Keratinocyte (primary cell): ENCODE measurements around the gene RBM4B. TPM values are rescaled to one million over a fixed set of nuclear protein-coding genes. Genes with fewer than 3 reads are reported as not detected.

Experiments
- DNase-seq: peaks from one replicate; pipeline ENCODE4 v3.0.0-alpha.2; 2011; ENCODE audit warnings: low read depth, missing footprints, low spot score
- FAIRE-seq: peaks from 2 replicates; lab custom pipeline; 2011; peaks lifted over from hg19 to GRCh38; lab: Jason Lieb, UNC
- H2AFZ ChIP-seq: 2 replicates; pipeline ENCODE4 v1.6.0; 2012; ENCODE audit warnings: low read length, control low read depth, inconsistent platforms; ENCODE audit not compliant: control insufficient read depth
- H3K27ac ChIP-seq: 2 replicates; pipeline ENCODE4 v1.5.1; 2011; ENCODE audit warnings: low read length; ENCODE audit not compliant: control insufficient read depth, insufficient read depth
- H3K27me3 ChIP-seq: 3 replicates; pipeline ENCODE4 v1.6.0; 2011; ENCODE audit warnings: low read length; ENCODE audit not compliant: control insufficient read depth, insufficient read depth; ENCODE audit errors: extremely low read depth
- H3K36me3 ChIP-seq, 2 experiments: 2 replicates in 1 of 2; 3 replicates in 1 of 2; pipeline ENCODE4 v1.5.1; 2011; ENCODE audit warnings: low read length in 2 of 2, mild to moderate bottlenecking in 1 of 2; ENCODE audit not compliant: control insufficient read depth in 2 of 2, insufficient read depth in 2 of 2; ENCODE audit errors: extremely low read depth in 1 of 2
- H3K4me1 ChIP-seq: 3 replicates; pipeline ENCODE4 v1.5.1; 2011; ENCODE audit warnings: low read length; ENCODE audit not compliant: control insufficient read depth, insufficient read depth; ENCODE audit errors: extremely low read depth
- H3K4me2 ChIP-seq: 3 replicates; pipeline ENCODE4 v1.6.0; 2011; ENCODE audit warnings: low read depth, low read length; ENCODE audit not compliant: control insufficient read depth, insufficient read depth; ENCODE audit errors: extremely low read depth
- H3K4me3 ChIP-seq, 3 experiments: fragments of 200-600 bp in 1 of 3; sonication (generic) in 1 of 3; 2 replicates in 2 of 3; 3 replicates in 1 of 3; pipeline ENCODE4 v1.5.1; 2011 to 2016; ENCODE audit warnings: low read length in 3 of 3, mild to moderate bottlenecking in 3 of 3, control low read depth in 2 of 3, inconsistent platforms in 1 of 3, low read depth in 1 of 3, mixed read lengths in 1 of 3, mixed run types in 1 of 3, moderate library complexity in 1 of 3; ENCODE audit not compliant: control insufficient read depth in 2 of 3, insufficient read depth in 2 of 3; ENCODE audit errors: extremely low read depth in 1 of 3
- H3K79me2 ChIP-seq: 2 replicates; pipeline ENCODE4 v1.6.0; 2012; ENCODE audit warnings: low read length; ENCODE audit not compliant: control insufficient read depth, insufficient read depth
- H3K9ac ChIP-seq: 3 replicates; pipeline ENCODE4 v1.6.0; 2011; ENCODE audit warnings: low read length; ENCODE audit not compliant: control insufficient read depth, insufficient read depth; ENCODE audit errors: extremely low read depth
- H3K9me1 ChIP-seq: 3 replicates; pipeline ENCODE4 v1.6.0; 2011; ENCODE audit warnings: low read length; ENCODE audit not compliant: control insufficient read depth, insufficient read depth; ENCODE audit errors: extremely low read depth
- H3K9me3 ChIP-seq: 2 replicates; pipeline ENCODE4 v1.5.1; 2012; ENCODE audit warnings: low read depth, low read length; ENCODE audit not compliant: control insufficient read depth
- H4K20me1 ChIP-seq: 3 replicates; pipeline ENCODE4 v1.6.0; 2011; ENCODE audit warnings: low read length; ENCODE audit not compliant: control insufficient read depth, insufficient read depth; ENCODE audit errors: extremely low read depth
- EZH2 ChIP-seq: IDR thresholded peaks from one replicate; pipeline ENCODE4 v1.6.1; 2012; ENCODE audit warnings: inconsistent platforms, mild to moderate bottlenecking, low read length, moderate library complexity
- dilution Hi-C: fragments of 300-500 bp; cut with MboI; formaldehyde crosslinking; loops from one replicate; pipeline ENCODE4 v1.7.0; 2020; ENCODE audit warnings: low sequenced_read_pairs; ENCODE audit not compliant: extremely low pct_ligation_motif_present
- polyA plus RNA-seq, 5 experiments: library from polyadenylated mRNA; depleted of rRNA in 3 of 5; stranded (reverse) in 3 of 5; stranded (forward) in 1 of 5; unstranded in 1 of 5; fragments of >200 nt; gene quantifications; 1 replicate in 1 of 5; 2 replicates in 3 of 5; 3 replicates in 1 of 5; pipeline versions ENCODE4 v1.2.1 to v1.2.3, GENCODE V29; 2011 to 2012; ENCODE audit warnings: missing spikeins in 2 of 5, low read depth in 1 of 5, low replicate concordance in 1 of 5
- TF ChIP-seq, protein P1 (sequence below), 3 experiments: IDR thresholded peaks in 1 of 3; conservative IDR thresholded peaks in 1 of 3; optimal IDR thresholded peaks in 1 of 3; 2 replicates in 2 of 3; 3 replicates in 1 of 3; pipeline versions ENCODE3 to v1.5.1; 2011; ENCODE audit warnings: low read length in 3 of 3, mild to moderate bottlenecking in 3 of 3, moderate library complexity in 2 of 3, control low read depth in 1 of 3, inconsistent platforms in 1 of 3; ENCODE audit not compliant: insufficient read depth in 2 of 3; ENCODE audit errors: extremely low read depth in 1 of 3

RBM4B gene
- polyA plus RNA-seq, 1 donor (not counting 4 experiments of a cell fraction or from before 2014, with no cell fraction given): 20.9 TPM

DNA sequence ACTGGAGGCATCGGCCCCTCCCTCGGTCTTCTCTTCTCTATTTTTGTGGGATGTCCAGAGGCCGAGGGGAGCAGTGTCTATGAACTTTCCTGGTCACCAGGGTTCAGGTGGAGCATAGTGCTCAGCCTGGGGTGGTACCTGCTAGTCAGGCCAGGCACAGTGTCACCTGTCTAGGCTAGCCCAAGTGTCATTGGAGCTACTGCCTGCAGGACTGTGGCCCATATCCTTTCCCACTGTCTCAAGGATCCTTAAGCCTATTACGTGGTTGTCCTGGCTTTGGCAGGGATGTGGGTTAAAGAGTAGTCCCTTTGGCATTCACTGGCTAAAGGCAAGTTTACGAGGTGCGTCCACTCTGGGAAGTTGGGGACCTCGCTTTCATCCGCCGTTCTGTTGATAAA is 51.9 kb downstream of the RBM4B start:
- no peak overlapping the region for H3K9ac ChIP-seq
- DNase-seq: no peak
- H3K79me2 ChIP-seq: peaks cover 100% of the 10 kb centered on the region
- H3K4me1 ChIP-seq: no peaks in the 10 kb centered on the region
- no peak overlapping the region for H3K4me3 ChIP-seq
- H3K9me1 ChIP-seq: peaks cover 2% of the 10 kb centered on the region
- FAIRE-seq: no peak
- peaks cover 61 to 62% of the 10 kb centered on the region in 2 experiments for H3K36me3 ChIP-seq
- dilution Hi-C loops: no loop called here
- H3K27me3 ChIP-seq: no peaks in the 10 kb centered on the region
- H2AFZ ChIP-seq: no peak overlapping the region
- no peak overlapping the region for H3K27ac ChIP-seq
- H3K4me2 ChIP-seq: no peak overlapping the region
- TF ChIP-seq, protein P1, sequence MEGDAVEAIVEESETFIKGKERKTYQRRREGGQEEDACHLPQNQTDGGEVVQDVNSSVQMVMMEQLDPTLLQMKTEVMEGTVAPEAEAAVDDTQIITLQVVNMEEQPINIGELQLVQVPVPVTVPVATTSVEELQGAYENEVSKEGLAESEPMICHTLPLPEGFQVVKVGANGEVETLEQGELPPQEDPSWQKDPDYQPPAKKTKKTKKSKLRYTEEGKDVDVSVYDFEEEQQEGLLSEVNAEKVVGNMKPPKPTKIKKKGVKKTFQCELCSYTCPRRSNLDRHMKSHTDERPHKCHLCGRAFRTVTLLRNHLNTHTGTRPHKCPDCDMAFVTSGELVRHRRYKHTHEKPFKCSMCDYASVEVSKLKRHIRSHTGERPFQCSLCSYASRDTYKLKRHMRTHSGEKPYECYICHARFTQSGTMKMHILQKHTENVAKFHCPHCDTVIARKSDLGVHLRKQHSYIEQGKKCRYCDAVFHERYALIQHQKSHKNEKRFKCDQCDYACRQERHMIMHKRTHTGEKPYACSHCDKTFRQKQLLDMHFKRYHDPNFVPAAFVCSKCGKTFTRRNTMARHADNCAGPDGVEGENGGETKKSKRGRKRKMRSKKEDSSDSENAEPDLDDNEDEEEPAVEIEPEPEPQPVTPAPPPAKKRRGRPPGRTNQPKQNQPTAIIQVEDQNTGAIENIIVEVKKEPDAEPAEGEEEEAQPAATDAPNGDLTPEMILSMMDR (optimal IDR thresholded peaks at IDR 0.05 in 1 of 3, IDR thresholded peaks at IDR 0.05 in 1 of 3, conservative IDR thresholded peaks at IDR 0.05 in 1 of 3; ENCODE audit: extremely low read depth in 1 of 3, insufficient read depth in 2 of 3, low read length in 3 of 3): no peak
- TF ChIP-seq EZH2: no peak
- no peaks in the 10 kb centered on the region for H3K9me3 ChIP-seq
- H4K20me1 ChIP-seq: peaks cover 55% of the 10 kb centered on the region

DNA sequence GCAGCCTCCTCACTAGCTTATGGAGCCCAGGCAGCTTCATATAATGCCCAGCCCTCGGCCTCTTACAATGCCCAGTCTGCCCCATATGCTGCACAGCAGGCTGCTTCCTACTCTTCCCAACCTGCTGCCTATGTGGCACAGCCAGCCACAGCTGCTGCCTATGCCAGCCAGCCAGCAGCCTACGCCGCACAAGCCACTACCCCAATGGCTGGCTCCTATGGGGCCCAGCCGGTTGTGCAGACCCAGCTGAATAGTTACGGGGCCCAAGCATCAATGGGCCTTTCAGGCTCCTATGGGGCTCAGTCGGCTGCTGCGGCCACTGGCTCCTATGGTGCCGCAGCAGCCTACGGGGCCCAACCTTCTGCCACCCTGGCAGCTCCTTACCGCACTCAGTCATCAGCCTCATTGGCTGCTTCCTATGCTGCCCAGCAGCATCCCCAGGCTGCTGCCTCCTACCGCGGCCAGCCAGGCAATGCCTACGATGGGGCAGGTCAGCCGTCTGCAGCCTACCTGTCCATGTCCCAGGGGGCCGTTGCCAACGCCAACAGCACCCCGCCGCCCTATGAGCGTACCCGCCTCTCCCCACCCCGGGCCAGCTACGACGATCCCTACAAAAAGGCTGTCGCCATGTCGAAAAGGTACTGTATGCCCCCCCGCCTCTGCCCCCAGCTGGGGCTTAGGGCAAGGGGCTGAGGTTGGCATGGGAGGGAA is 52.5 kb downstream of the RBM4B start:
- DNase-seq (no peak), FAIRE-seq (no peak)
- TF ChIP-seq, protein P1 (optimal IDR thresholded peaks at IDR 0.05 in 1 of 3, IDR thresholded peaks at IDR 0.05 in 1 of 3, conservative IDR thresholded peaks at IDR 0.05 in 1 of 3; ENCODE audit: extremely low read depth in 1 of 3, insufficient read depth in 2 of 3, low read length in 3 of 3): no peak
- no peak for TF ChIP-seq EZH2
- no peaks in the 10 kb centered on the region for H3K9me3 ChIP-seq
- no peaks in the 10 kb centered on the region for H3K27me3 ChIP-seq
- dilution Hi-C loops: no loop called here
- peaks cover 2% of the 10 kb centered on the region for H3K9me1 ChIP-seq
- no peak overlapping the region for H2AFZ ChIP-seq
- H3K36me3 ChIP-seq: peaks cover 59 to 61% of the 10 kb centered on the region in 2 experiments
- H3K9ac ChIP-seq: no peak overlapping the region
- peaks cover 57% of the 10 kb centered on the region for H4K20me1 ChIP-seq
- H3K4me1 ChIP-seq: no peaks in the 10 kb centered on the region
- peaks cover 100% of the 10 kb centered on the region for H3K79me2 ChIP-seq
- no peak overlapping the region for H3K4me2 ChIP-seq
- no peak overlapping the region for H3K4me3 ChIP-seq
- H3K27ac ChIP-seq: no peak overlapping the region
